Hematopoietic multipotent progenitor cell treated with erythropoietin and hydrocortisone succinate and interleukin-3 and kit ligand, for 17 days (in vitro differentiated cells): ENCODE data around the gene BMPR1B.
"Not testable (repeated sequence)": the region's sequence is repeated elsewhere in the genome, so short reads cannot be mapped to it uniquely, and the experiment has no call there.

ENCODE experiments used
- DNase-seq: peaks from one replicate; pipeline ENCODE4 v3.0.0-alpha.2; 2015; ENCODE audit warnings: low spot score

The BMPR1B gene

DNA sequence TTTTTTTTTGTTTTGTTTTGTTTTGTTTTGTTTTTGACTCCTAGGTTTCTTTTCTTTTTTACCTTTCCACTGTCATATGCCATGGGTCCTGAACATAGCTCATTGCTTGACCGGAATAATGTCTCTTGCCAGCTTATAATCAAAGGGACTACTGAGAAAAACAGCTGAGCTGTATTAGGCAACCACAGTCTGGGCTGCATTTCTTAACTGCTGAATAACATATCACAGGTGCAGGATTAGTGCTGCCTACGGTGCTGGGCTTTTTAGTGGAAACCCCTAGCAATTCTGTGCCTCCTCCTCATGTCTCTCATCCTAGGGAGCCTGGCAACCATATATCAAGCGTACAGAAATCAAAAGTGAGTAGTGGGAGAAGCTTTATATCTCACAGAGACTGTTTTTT, 333.5 kb downstream of the BMPR1B start:
- no peak for DNase-seq

- DNase-seq, result no peak
Observed at GRCh38 chr4:95092766-95093165, 335.0 kb downstream of the BMPR1B start.

DNA sequence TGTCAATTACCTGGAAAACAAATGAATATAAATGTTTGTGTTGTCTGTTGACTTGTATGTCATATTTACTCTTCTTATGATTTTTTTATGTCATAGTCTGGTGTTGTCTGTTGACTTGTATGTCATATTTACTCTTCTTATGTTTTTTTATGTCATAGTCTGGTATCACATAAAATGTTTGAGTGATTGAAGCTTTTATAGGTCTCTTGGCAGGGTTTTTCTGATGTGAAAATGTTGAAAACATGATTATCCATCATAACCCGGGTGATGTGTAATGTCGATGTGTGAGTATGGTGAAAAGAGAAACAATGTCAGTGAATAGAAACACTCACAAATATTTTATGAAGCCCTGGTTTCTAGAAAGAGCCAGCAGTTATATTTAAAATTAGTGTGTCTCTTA, 335.7 kb downstream of the BMPR1B start:
- no peak for DNase-seq

DNA sequence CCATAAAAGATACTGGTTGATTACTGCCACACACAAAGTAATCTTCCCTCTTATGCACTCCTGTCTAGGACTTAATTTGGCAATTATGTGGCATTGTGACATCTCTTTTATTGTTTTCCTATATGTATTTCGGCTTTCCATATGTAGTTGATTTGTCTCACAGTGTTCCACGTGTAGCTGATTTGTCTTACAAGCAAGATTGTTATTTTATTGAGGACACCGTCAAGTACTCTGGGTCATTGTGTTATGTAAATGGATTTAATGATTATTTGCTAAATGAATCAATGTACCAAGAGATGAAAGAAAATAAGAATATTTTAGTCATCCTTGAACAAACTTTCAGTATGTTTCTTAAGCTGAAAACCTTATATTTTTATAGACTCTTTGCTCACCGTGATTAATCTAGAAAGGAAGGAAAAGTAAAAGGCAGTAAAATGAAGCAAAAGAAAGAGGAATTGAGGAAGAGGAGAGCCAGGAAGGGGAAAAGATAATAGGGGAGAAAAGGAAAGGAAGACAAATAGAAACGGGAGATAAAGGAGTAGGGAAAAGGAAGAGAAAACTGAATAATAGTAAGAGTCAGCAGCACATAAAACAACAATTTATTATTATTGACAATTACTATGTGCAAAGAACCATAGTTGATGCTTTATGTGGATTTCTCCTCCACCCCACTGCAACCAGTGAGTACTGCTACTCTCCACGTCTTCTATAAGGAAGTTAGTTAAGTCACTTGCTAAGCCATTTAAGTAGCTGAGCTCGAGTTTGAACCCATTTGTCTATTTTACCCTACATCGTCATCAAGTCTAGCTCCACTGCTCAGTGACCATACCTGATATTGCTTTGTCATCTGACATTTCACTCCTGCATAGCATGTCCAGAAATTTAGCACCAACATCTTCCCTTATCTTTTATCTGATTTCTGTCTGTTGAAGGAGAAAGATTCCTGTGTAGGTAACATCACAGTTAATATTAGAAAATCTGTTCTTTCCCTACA, 336.5 kb downstream of the BMPR1B start:
- no peak for DNase-seq

DNA sequence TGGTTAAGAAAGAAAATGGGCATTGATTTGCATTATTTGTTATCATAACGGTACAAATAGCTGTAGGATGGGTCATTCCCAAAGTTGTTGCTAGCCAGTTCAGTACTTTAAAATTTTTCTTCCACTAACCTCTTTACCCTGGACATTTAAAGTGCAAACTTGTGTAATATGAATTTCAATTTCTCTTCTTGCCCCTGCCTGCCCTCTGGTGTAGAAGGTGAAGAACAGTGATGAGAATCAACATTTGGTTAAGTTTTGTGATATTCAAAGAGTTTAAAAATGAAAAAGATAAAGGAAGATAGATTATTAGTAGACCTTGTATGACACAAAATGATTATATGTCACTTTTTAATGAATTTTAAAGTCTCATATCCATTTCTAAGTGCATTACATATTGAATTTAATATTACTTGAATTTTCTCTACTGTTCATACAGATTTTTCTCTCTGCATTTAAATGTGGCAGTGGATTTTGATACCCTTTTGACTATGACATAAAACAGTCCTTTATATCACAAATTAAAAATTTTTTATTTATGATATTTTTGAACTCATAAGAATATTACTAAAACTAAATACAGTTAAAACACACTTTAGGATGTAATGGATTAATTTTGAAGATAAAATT, 337.7 kb downstream of the BMPR1B start:
- DNase-seq, result no peak

- DNase-seq, result no peak
Observed at GRCh38 chr4:95102162-95102790, 344.5 kb downstream of the BMPR1B start.

GRCh38 chr4:95105112-95105511, 347.4 kb downstream of the BMPR1B start:
- DNase-seq, result no peak

DNA sequence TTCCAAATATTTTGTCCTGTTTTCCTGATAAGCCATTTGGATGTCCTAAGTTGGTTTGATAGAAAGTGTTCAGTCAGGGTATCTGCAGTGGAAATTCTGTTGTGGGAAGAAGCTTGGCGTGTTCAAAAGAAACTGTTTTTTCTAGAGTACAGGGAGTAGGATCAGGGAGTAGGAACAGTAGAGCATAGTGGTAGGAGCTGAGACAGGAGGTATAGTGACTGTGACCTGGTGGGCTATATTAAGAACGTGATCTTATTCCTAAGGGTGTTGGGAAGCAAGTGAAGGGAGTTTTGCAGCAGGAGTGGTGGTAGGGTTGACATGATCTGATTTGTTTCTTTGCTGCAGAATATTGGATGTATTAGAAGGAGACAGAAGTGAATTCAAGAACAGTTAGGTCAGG, 348.2 kb downstream of the BMPR1B start:
- DNase-seq, result no peak

DNA sequence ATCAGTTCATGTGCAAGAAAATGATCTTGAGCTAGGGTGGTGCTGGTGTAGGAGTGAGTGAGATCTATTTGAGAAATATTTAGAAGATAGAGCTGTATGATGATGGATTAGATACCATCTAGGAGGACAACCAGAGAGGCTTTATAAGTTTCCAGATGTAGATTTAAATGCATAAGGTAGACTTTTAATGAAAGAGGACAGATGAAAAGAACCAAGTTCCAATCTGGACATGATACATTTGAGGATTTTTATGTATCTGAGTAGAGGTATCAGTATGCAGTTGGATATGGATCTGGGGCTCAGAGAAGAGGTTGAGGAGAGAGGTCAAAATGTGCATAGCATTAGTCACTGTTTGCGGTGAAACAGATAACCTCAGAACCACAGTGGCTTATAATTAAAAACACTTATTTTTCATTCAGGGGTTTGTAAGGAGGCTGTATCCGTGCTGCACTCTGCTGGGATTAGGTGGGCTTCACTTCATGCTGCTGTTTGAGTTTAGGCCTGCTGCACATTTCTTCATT, 348.7 kb downstream of the BMPR1B start:
- no peak for DNase-seq

DNA sequence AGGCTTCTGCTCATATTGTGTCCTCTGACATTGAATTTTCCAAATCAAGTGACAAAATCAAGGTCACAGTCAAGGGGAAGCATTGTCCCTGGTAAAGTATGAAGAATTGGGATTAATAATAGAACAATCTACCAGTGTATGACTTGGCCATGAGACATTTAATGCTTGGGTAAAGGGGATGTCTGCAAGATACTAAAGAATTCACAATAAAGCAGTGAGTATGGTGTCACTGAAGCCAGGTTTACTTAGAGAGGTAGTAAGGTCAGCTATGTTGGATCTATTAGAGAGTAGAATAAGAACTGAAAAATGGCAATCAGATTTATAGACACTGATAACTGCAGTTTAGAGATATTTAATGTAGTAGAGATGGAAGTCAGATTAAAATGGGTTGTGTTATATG, 349.2 kb downstream of the BMPR1B start:
- no peak for DNase-seq

DNA sequence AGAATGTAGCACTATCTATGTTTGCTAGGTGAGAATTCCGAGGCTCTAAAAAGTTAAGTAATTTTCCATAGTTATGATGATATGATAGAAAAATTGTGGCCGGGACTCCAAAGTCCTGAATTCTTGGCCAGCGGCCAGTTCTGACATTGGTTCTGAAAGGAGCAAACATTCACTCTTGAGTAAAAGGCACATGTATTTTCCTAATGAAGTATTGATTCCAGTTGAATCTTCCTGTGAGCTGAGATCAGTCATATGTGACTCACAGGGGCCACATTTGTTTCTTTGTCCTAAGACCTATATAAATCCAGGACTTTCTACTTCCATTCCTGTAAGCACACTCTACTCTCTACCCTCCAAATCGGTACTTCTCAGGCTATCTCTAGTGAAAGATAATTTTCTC, 349.9 kb downstream of the BMPR1B start:
- no peak for DNase-seq

DNA sequence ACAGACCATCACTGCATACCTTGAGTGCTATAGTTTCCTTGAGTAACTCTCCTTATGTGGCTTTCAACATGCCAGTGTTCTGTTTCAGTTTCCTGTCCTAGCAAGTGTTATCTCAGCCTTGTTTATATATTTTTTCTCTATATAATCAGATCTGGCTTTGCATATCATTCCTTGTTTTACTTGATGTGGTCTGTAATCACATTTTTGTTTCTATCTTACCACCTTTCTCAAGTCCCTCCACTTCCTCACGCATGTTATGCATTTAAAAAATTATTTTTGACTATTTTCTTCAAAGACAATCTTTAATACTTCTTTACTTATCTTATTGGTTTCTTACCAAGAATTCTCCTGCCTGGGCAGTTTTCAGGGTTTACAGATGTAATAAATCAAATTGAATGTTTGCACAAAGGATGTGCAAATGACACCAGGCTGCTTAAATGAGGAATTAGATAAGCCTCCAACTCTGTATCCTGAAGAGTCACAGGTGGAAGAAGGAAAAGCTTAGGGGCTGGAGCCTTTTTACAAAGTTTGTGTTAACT, 351.2 kb downstream of the BMPR1B start:
- DNase-seq, result no peak

- no peak for DNase-seq
Observed at GRCh38 chr4:95114521-95114920, 356.8 kb downstream of the BMPR1B start.

GRCh38 chr4:95118497-95118896, 360.7 kb downstream of the BMPR1B start:
- DNase-seq, result no peak

DNA sequence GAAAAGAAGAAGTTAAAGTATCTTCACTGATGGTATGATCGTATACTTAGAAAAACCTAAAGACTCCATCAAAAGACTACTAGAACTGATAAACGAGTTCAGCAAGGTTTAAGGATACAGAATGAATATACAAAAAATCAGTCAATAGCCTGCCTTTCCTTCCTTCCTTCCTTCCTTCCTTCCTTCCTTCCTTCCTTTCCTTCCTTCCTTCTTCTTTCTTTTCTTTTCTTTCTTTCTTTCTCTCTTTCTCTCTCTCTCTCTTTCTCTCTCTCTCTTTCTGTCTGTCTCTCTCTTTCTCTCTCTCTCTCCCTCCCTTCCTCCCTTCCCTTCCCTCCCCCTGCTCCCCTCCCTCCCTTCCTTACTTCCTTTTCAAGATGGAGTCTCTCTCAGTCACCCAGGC, 362.7 kb downstream of the BMPR1B start:
- DNase-seq, result no peak

DNA sequence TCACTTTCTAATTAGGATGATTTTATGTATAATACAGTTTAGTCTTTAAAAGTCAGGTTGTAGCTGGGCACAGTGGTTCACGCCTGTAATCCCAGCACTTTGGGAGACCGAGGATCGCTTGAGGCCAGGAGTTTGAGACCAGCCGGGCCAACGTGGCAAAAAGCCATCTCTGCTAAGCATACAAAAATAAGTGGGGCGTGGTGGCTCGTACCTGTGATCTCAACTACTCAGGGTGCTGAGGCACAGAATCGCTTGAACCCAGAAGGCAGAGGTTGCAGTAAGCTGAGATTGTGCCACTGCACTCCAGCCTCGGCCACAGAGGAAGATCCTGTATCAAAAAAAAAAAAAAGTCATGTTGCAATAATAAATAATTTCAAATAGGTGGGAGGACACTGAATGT, 364.2 kb downstream of the BMPR1B start:
- DNase-seq, result no peak

- DNase-seq, result no peak
Observed at GRCh38 chr4:95124906-95125504, 367.2 kb downstream of the BMPR1B start.

DNA sequence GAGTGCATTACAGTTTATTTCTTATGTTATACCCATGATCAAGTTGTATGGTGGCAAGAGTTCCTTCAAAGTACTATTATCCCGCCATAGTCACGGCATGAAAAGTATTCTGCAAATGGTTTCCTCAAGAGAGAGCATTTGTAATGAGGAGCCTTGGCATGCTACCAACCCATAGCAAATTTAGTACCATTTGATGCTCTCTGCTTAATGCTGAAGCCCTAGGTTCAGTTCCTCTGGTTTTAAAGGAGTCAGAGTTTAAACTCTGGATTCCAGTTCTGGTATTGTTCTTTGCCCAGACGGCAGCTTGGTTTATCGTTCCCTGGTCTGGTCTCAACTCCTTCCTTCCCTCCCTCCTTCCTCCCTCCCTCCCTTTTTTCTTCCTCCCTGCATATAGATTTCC, 371.3 kb downstream of the BMPR1B start:
- DNase-seq, result no peak

GRCh38 chr4:95129821-95130311, 372.1 kb downstream of the BMPR1B start:
- DNase-seq, result no peak

GRCh38 chr4:95134016-95134415, 376.3 kb downstream of the BMPR1B start:
- not testable (repeated sequence) for DNase-seq

DNA sequence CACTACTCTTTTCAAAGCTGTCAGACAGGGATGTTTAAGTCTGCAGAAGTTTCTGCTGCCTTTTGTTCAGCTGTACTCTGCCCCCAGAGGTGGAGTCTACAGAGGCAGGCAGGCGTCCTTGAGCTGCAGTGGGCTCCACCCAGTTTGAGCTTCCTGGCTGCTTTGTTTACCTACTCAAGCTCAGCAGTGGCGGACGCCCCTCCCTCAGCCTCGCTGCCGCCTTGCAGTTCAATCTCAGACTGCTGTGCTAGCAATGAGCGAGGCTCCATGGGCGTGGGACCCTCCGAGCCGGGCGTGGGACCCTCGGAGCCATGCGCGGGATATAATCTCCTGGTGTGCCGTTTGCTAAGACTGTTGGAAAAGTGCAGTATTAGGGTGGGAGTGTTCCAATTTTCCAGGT, 381.7 kb downstream of the BMPR1B start:
- not testable (repeated sequence) for DNase-seq

DNA sequence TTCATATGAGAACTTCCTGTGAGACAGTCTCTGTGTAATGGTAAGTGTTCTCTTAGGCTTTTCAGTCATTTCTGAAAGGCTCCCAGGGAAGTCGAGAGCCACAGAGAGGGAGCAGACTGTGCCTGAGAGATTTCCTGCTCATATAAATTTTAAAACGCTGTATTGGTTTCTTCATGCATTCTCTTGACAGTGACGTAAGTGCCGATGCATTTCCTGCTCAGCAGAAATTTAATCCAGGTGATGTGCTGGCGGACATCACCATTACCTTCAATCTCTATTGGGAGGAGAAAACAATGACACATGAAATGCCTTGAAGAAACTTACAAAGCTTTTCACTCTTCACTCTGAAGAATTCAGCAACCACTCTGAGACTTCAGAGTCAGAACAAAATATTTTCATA, 383.6 kb downstream of the BMPR1B start:
- DNase-seq, result no peak
